Measurements from ENCODE around the gene SGIP1. TPM values are rescaled to one million over a fixed set of nuclear protein-coding genes. Genes with fewer than 3 reads are reported as not detected.

Gene SGIP1
- total RNA-seq, 1 donor from 2014 or later: 75.2 TPM

DNA sequence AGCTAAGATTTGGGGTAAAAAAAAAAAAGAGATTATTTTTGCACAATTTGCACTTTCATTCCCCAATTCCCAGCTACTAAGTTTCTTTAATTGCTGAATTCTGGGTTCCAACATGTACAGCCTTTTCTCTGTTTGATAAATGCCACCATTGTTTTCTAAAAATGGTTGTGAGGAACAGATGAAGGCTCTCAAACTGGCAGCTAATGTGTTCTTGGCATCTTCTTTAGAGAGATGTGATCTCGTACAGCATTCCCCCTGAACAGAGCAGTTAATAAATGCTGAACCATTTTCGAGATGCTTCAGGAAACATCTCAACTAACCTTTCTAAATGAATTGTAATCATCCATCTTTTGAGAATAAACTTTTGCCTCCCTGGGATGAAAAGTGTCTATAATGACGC lies 110.4 kb downstream of the SGIP1 start:
- TF ChIP-seq, protein P1, sequence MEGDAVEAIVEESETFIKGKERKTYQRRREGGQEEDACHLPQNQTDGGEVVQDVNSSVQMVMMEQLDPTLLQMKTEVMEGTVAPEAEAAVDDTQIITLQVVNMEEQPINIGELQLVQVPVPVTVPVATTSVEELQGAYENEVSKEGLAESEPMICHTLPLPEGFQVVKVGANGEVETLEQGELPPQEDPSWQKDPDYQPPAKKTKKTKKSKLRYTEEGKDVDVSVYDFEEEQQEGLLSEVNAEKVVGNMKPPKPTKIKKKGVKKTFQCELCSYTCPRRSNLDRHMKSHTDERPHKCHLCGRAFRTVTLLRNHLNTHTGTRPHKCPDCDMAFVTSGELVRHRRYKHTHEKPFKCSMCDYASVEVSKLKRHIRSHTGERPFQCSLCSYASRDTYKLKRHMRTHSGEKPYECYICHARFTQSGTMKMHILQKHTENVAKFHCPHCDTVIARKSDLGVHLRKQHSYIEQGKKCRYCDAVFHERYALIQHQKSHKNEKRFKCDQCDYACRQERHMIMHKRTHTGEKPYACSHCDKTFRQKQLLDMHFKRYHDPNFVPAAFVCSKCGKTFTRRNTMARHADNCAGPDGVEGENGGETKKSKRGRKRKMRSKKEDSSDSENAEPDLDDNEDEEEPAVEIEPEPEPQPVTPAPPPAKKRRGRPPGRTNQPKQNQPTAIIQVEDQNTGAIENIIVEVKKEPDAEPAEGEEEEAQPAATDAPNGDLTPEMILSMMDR (IDR thresholded peaks at IDR 0.05; ENCODE audit: partially characterized antibody, unreplicated experiment): no peak
- no peak overlapping the region for H3K4me3 Mint-ChIP-seq (ENCODE audit: unreplicated experiment)

GRCh38 chr1:66648901-66649595 lies 115.1 kb downstream of the SGIP1 start:
- Mint-ChIP-seq H3K4me1 (ENCODE audit: low read depth, unreplicated experiment) (no peaks in the 10 kb centered on the region), H3K4me3 (ENCODE audit: unreplicated experiment) (no peak overlapping the region), H3K9me3 (ENCODE audit: unreplicated experiment) (no peaks in the 10 kb centered on the region), H3K27me3 (ENCODE audit: unreplicated experiment) (no peaks in the 10 kb centered on the region), H3K27ac (ENCODE audit: unreplicated experiment) (no peak overlapping the region), H3K36me3 (ENCODE audit: unreplicated experiment) (no peaks in the 10 kb centered on the region)
- no peak for DNase-seq
- TF ChIP-seq, protein P1 (IDR thresholded peaks at IDR 0.05; ENCODE audit: partially characterized antibody, unreplicated experiment): no peak

More for the DNA sequence above, 110.4 kb downstream of the SGIP1 start:
- Mint-ChIP-seq H3K9me3 (ENCODE audit: unreplicated experiment) (no peaks in the 10 kb centered on the region), H3K27ac (ENCODE audit: unreplicated experiment) (no peak overlapping the region), H3K27me3 (ENCODE audit: unreplicated experiment) (no peaks in the 10 kb centered on the region), H3K4me1 (ENCODE audit: low read depth, unreplicated experiment) (peaks cover 4% of the 10 kb centered on the region), H3K36me3 (ENCODE audit: unreplicated experiment) (no peaks in the 10 kb centered on the region)
- DNase-seq: no peak

DNA sequence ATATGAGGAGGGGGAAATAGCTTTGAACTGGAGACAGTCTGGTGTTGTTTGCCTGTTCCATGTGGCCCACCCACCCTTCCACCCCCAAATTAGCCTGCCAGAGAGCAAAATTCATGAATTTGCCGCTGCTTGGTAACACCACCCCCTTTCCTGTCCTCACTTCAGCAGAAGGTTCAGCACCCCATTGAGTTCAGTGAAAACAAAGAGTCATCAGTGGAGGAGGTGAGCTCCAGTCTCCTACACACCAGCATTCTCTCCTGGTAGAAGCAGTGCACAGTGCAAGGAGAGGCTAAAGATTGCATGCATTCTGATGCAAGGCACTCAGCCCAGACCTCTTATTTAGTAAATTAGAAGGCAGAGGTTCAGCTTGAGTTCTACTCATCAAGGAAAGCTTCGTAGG lies 118.6 kb downstream of the SGIP1 start:
- Mint-ChIP-seq H3K4me3 (ENCODE audit: unreplicated experiment) (no peak overlapping the region), H3K9me3 (ENCODE audit: unreplicated experiment) (no peaks in the 10 kb centered on the region), H3K4me1 (ENCODE audit: low read depth, unreplicated experiment) (no peaks in the 10 kb centered on the region), H3K27me3 (ENCODE audit: unreplicated experiment) (no peaks in the 10 kb centered on the region), H3K36me3 (ENCODE audit: unreplicated experiment) (no peaks in the 10 kb centered on the region), H3K27ac (ENCODE audit: unreplicated experiment) (no peak overlapping the region)
- TF ChIP-seq, protein P1 (IDR thresholded peaks at IDR 0.05; ENCODE audit: partially characterized antibody, unreplicated experiment): no peak
- no peak for DNase-seq

GRCh38 chr1:66654643-66655042 lies 120.7 kb downstream of the SGIP1 start:
- no peak overlapping the region for H3K27ac Mint-ChIP-seq (ENCODE audit: unreplicated experiment)

DNA sequence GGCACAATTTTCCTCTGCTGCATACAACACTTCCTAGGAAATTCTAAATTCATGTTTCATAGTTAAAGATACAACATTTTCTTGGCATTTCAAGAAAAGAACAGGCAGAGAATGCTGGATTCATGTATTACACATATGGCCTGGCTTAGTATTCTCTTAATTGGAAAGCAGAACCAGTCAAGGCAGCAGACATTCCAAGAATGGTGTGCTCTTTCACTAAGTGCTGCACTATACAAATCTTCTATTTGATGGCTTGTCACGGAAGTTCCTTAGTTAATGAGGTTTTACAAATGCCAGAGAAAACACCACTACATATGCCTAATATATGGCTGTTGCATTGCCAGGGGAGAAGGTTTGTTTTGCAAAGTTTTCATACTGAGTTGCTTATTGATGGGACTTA lies 137.5 kb downstream of the SGIP1 start:
- peaks cover 4% of the 10 kb centered on the region for H3K27me3 Mint-ChIP-seq (ENCODE audit: unreplicated experiment)
- no peak for DNase-seq
- H3K4me1 Mint-ChIP-seq (ENCODE audit: low read depth, unreplicated experiment): no peaks in the 10 kb centered on the region
- H3K9me3 Mint-ChIP-seq (ENCODE audit: unreplicated experiment): no peaks in the 10 kb centered on the region
- H3K27ac Mint-ChIP-seq (ENCODE audit: unreplicated experiment): no peak overlapping the region
- no peak overlapping the region for H3K4me3 Mint-ChIP-seq (ENCODE audit: unreplicated experiment)
- H3K36me3 Mint-ChIP-seq (ENCODE audit: unreplicated experiment): no peaks in the 10 kb centered on the region
- TF ChIP-seq, protein P1 (IDR thresholded peaks at IDR 0.05; ENCODE audit: partially characterized antibody, unreplicated experiment): no peak

More at GRCh38 chr1:66654643-66655042, 120.7 kb downstream of the SGIP1 start:
- H3K36me3 Mint-ChIP-seq (ENCODE audit: unreplicated experiment): no peaks in the 10 kb centered on the region
- no peak for DNase-seq
- no peaks in the 10 kb centered on the region for H3K4me1 Mint-ChIP-seq (ENCODE audit: low read depth, unreplicated experiment)
- no peaks in the 10 kb centered on the region for H3K9me3 Mint-ChIP-seq (ENCODE audit: unreplicated experiment)
- TF ChIP-seq, protein P1 (IDR thresholded peaks at IDR 0.05; ENCODE audit: partially characterized antibody, unreplicated experiment): no peak
- H3K27me3 Mint-ChIP-seq (ENCODE audit: unreplicated experiment): no peaks in the 10 kb centered on the region
- no peak overlapping the region for H3K4me3 Mint-ChIP-seq (ENCODE audit: unreplicated experiment)
